Activated CD4-positive, CD25-positive, alpha-beta regulatory T cell (primary cell): Measurements from ENCODE around the gene GRAMD1A.
"Not testable (repeated sequence)": the region's sequence is repeated elsewhere in the genome, so short reads cannot be mapped to it uniquely, and the experiment has no call there.

Experiments
- DNase-seq, 4 experiments: peaks; one replicate each; lab custom pipeline; 2025; lab: John Stamatoyannopoulos, UW

GRAMD1A gene

GRCh38 chr19:35019144-35019543, 19.0 kb downstream of the GRAMD1A start:
- no peak for DNase-seq

GRCh38 chr19:35021016-35021415, 20.9 kb downstream of the GRAMD1A start:
- DNase-seq: no peak

GRCh38 chr19:35021596-35021995, 21.5 kb downstream of the GRAMD1A start:
- DNase-seq: no peak

DNA sequence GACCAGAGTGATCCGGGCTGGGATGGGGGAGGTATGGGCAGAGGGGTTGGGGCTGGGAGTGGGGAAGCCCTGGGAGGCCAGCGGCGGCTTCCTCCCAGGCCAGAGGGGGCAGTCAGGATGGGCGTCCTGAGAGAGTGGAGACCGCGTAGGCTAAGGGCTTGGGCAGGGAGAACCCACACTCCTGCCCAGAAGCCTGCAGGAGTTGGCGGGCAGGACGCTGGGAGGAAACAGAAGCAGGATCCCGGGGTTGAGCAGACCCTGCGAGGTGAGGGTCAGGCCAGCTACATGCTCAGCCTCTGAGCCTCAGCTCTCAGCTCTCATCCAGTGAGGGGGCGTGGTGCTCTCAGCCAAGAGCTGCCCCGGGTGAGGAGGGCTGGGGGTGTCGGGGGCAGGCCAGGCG, 22.3 kb downstream of the GRAMD1A start:
- DNase-seq: no peak

DNA sequence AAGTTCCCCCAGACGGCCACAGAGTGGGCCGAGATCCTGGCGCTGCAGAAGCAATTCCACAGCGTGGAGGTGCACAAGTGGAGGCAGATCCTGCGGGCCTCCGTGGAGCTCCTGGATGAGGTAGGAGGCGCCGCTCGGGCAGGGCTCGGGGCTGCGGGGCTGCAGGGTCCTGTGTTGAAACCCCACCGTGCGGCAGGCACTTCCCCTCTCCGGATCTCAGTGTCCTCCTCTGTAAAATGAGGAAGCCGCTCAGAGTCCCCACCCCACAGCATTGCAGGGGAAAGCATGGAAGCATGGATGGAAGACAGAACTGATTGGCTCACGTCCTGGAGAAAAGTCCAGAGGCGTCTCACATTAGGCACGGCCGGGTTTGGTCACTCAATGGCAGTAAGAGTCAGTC, 23.3 kb downstream of the GRAMD1A start:
- DNase-seq: no peak

DNA sequence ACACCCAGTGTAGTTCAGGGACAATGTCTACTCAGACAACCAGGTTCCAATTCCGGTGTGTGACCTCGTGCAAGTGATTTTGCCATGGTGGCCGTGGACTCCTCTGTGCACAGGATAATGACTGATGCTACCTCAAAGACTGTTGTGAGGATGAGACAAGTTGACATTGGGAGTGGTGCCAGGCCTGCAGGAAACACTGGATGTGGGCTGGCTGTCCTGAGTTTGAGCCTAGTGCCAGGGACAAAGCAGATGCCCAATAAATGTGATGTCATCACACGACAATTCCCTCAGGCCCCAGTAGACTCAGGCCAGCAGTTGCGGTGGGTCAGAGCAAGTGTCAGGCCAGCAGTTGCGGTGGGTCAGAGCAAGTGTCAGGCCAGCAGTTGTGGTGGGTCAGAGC, 24.0 kb downstream of the GRAMD1A start:
- DNase-seq: no peak

GRCh38 chr19:35025969-35026368, 25.8 kb downstream of the GRAMD1A start:
- no peak for DNase-seq

GRCh38 chr19:35026418-35026817, 26.3 kb downstream of the GRAMD1A start:
- no peak for DNase-seq

DNA sequence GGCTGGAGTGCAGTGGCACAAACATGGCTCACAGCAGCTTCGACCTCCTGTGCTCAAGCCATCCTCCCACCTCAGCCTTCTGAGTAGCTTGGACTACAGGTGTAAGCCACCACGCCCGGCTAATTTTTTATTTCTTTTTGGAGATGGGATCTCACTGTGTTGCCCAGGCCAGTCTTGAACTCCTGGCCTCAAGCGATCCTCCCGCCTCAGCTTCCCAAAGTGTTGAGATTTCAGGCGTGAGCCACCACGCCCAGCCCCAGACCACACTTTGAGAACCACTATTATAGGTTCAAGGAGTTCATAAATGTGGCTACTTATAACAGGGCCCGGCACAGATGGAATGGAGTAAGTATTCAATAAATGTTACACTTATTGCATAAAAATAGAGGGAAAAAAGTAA, 26.9 kb downstream of the GRAMD1A start:
- no peak for DNase-seq

DNA sequence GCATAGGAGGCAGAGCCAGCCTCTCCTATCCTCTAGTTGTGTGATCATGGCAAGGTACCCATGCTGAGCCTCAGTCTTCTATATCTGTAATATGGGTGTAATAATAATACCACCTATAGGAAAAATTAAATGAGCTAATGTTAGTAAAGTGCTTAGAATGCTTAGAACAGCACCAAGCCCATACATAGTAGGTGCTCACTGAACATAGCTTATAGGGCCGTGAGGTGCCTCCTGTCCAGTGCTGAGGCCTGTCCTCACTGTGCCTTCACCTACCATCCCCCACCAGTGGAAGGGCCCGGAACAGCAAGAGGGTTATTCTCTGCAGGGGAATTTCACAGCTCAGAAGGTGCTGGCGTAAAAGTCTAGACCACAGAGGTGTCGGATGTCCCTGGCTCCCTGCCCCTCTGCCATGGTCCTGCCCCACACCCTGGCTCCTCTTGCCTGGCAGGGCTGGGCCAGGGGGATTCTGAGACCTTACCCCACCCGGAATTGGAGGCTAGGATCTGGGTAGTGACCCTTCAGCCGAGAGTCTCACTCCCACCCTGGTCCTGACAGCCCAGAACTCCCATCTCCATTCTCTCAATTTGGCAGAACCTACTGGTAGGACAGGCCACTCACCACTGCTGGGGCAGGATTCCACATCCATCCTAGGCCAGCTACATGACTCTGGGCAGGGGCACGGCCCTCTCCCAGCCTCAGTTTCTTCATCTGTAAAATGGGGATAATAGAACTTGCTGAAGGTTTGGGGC, 27.9 kb downstream of the GRAMD1A start:
- DNase-seq: no peak

DNA sequence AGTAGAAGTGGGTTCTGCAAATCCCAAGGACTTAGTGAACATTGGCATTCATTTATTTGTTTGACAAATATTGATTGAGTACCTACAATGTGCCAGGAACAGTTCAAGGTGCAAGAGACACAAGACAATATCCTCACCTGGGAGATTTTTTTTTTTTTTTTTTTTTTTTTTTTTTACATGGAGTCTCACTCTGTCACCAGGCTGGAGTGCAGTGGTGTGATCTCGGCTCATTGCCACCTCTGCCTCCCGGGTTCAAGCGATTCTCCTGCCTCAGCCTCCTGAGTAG, 28.4 kb downstream of the GRAMD1A start:
- DNase-seq: not testable (repeated sequence)

DNA sequence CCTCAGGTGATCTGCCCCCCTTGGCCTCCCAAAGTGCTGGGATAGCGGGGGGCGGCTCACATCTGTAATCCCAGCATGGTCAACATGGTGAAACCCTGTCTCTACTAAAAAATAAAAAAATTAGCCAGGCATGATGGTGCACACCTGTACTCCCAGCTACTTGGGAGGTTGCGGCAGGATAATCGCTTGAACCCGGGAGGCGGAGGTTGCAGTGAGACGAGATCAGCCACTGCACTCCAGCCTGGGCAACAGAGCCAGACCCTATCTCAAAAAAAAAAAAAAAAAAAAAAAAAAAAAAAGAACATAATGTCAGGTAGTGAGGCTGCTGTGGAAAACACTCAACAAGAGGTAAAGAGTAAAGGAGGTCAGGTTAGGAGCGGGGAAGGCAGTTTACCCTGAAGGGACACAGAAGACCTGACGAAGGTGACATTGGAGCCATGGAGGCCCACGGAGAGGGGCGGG, 29.2 kb downstream of the GRAMD1A start:
- not testable (repeated sequence) for DNase-seq

GRCh38 chr19:35029737-35030256, 29.7 kb downstream of the GRAMD1A start:
- DNase-seq: no peak

DNA sequence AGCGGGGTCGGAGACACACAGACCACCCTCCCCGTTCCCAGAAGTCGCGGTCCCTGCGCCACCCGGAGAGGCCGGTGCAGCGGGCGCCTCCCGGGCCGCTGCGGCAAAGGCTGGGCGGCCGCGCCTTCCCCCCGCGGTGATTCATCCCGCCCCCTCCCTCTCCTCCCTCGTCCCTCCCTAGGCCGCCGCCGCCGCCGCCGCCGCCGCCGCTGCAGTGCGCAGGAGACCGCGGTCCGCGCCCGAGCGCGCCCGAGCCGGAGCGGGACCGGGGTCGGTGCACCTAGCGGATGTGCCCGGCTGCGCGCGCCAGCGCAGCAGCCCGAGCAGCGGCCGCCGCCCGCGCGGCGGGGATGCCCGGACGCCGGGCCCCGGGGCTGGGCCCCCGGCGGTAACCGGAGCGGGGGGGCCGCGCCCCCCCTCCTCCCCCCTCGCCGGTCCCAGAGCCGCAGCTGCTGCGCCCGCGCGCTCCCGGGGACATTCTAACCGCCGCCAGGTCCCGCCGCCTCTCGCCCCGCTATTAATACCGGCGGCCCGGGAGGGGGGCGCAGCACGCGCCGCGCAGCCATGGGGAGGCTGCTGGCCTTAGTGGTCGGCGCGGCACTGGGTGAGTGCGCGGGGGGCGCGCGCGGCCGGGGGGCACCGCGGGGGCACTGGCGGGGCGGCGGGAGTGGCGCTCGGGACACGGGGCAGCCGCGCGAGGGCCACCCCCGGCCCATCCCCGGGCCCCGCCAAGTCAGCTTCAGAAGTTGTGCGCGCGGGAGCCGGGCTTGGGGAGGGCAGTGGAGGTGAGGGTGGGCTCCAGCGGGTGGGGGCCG, 30.3 kb downstream of the GRAMD1A start, which contains the start of gene SCN1B:
TSS of gene SCN1B (plus strand) at position 214 of the 815 bp plus-strand sequence. CDS start at position 565, 351 bp downstream.
- peak in 3 of 4 experiments; percentile 30 to 48 (median 43) for DNase-seq

DNA sequence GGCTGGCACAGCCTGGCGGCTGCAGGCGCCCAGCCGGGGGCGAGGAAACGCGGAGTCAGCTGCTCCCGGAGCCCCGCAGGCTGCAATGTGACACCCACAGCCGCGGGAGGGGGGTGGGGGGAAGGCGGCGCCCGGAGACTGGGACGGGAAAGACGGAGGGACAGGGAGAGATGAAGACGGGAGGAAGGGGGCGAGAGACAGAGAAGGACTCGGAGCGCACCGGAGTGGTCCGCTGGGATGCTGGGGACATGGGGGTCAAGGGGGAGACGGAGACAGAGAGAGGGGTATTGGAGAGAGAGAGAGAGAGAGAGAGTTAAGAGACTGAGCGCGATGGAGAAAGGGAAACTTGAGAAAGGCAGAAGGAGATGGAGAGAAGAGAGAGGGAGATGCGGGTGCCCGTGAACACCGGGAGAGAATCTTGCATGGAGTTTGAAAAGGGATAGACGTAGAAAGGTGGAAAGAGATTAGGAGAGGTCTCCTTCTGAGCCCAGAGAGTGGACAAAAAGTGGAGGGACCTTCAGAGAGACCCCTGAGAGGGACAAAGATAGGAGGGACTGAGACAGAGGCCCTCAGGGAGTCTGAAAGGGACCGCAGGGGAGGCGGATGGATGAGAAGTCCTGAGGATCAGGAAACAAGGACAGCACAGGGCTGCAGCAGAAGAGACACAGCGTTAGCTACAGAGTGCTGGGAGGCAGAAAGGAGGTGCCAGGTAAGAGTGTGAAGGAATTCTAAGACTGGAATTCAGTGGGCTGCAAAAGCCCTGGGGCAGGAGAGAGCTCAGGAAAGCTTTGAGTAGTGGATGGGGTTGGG, 31.2 kb downstream of the GRAMD1A start:
- no peak for DNase-seq

DNA sequence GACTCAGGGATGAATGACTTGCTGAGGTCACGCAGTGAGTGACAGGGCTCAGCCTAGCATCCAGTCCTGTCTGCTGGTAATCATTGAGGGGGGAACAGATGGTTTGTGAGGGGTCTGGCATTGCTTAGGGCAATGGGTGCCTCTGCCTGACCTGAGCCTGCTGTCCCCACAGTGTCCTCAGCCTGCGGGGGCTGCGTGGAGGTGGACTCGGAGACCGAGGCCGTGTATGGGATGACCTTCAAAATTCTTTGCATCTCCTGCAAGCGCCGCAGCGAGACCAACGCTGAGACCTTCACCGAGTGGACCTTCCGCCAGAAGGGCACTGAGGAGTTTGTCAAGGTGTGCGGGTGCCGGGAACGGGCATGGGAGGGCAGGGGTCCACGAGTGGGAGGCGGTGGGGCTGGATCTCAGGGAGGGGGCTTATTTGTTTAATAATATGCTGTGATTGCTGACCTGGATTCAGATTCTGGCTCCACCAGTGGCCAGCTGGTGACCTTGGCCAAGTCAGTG, 32.3 kb downstream of the GRAMD1A start:
- DNase-seq: no peak

DNA sequence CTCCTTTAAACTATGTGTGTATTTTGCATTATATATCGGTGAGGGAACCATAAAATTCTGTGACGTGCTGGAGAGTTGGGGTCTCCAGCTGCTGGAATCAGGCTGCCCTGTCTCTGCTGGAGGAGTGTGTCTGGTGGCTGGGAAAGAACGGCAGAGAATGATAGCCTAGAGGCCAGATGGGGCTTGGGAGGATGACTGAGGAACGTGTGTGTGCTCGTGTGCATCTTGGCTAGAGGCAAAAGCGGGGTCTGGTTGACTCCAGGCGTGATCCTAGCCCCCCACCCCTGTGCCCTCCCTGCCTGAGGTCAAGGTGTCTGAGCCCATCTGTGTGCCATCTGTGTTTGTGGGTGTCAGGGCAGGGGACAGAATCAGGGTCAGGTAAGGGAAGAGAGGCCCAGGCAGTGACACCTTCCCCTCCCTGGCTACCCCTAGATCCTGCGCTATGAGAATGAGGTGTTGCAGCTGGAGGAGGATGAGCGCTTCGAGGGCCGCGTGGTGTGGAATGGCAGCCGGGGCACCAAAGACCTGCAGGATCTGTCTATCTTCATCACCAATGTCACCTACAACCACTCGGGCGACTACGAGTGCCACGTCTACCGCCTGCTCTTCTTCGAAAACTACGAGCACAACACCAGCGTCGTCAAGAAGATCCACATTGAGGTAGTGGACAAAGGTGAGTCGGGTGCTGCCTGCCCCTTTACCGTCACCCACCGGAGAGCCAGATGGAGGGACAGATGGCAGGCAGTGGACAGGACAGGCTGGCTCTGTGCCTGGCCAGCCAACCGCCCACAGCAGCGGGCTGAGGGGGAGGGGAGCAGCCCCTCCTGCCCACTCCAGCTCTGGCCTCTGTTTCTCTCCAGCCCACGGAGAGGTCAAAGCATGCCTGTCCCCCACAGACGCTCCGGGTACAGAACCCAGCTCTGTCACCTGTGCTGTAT, 33.2 kb downstream of the GRAMD1A start:
- DNase-seq: no peak

DNA sequence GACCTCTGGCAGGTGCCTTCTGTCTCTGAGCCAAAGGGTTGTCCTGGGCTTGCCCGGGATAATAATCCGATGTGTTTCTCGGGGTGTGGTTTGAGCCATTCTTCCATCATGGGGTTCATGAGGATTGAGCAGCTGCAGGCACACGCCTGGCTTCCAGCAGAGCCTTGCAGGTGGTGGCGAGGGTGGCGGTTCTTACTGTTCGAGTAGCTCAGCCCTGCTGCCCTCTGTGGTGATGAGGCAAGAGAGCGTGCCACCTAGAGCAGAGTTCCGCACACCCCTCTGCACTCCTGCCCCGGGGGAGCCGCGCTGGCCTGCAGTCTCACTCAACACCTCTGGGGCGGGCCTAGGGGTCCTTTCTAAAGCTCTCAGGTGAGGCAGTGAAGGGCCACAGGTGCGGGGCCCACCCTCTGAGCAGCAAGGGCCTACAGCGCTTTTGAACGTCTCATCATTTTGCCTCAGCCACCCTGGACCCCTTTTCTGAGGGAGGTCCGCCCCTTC, 33.9 kb downstream of the GRAMD1A start:
- no peak for DNase-seq

GRCh38 chr19:35034588-35035382, 34.7 kb downstream of the GRAMD1A start:
- DNase-seq: no peak
